Spleen (tissue), 11 donors: ENCODE measurements around the gene C18orf63. TPM values are rescaled to one million over a fixed set of nuclear protein-coding genes. Genes with fewer than 3 reads are reported as not detected.

Experiments used
- DNase-seq: peaks from one replicate; pipeline ENCODE4 v3.0.0-alpha.2; 2020
- H3K27ac ChIP-seq, 8 donors: fragments of 200-600 bp; sonication (generic) in 7 of 8; 1 replicate in 4 of 8; 2 replicates in 4 of 8; pipeline versions ENCODE4 v1.5.0 to v1.8.0; 2016 to 2021; ENCODE audit warnings: inconsistent platforms in 4 of 8, mild to moderate bottlenecking in 4 of 8, moderate library complexity in 1 of 8
- H3K27me3 ChIP-seq, 7 donors: fragments of 200-600 bp; sonication (generic) in 6 of 7; replicated peaks in 1 of 7; 1 replicate in 4 of 7; 2 replicates in 3 of 7; pipeline versions ENCODE4 v1.5.0 to v1.8.0; 2016 to 2021; ENCODE audit warnings: inconsistent platforms in 3 of 7, mild to moderate bottlenecking in 1 of 7
- H3K36me3 ChIP-seq, 6 donors: fragments of 200-600 bp; sonication (generic) in 5 of 6; 1 replicate in 4 of 6; 2 replicates in 2 of 6; pipeline versions ENCODE4 v1.5.0 to v1.8.0; 2016 to 2021; ENCODE audit warnings: inconsistent platforms in 2 of 6
- H3K4me1 ChIP-seq, 6 donors: fragments of 200-600 bp; sonication (generic) in 5 of 6; 1 replicate in 3 of 6; 2 replicates in 3 of 6; pipeline versions ENCODE4 v1.5.0 to v1.8.0; 2016 to 2021; ENCODE audit warnings: inconsistent platforms in 3 of 6
- H3K4me3 ChIP-seq, 8 donors: fragments of 200-600 bp; sonication (generic) in 7 of 8; 1 replicate in 4 of 8; 2 replicates in 4 of 8; pipeline versions ENCODE4 v1.5.0 to v1.8.0; 2016 to 2021; ENCODE audit warnings: inconsistent platforms in 4 of 8, mild to moderate bottlenecking in 4 of 8, moderate library complexity in 2 of 8
- H3K9me3 ChIP-seq, 8 donors: fragments of 200-600 bp; sonication (generic) in 7 of 8; 1 replicate in 4 of 8; 2 replicates in 4 of 8; pipeline versions ENCODE4 v1.5.0 to v1.8.0; 2016 to 2021; ENCODE audit warnings: inconsistent platforms in 4 of 8
- CTCF ChIP-seq, 11 experiments: fragments of 200-600 bp in 7 of 11; fragments of 450-650 bp in 4 of 11; sonication (generic) in 4 of 11; IDR thresholded peaks in 8 of 11; conservative IDR thresholded peaks in 3 of 11; 1 replicate in 7 of 11; 2 replicates in 4 of 11; pipeline versions ENCODE4 v1.4.0 to v1.8.0; 2016 to 2021; ENCODE audit warnings: antibody characterized with exemption in 11 of 11, inconsistent platforms in 4 of 11, mild to moderate bottlenecking in 1 of 11
- POLR2A ChIP-seq, 3 donors: fragments of 450-650 bp; IDR thresholded peaks; one replicate each; pipeline ENCODE4 v1.5.1; 2017; ENCODE audit warnings: antibody characterized with exemption in 3 of 3, mild to moderate bottlenecking in 1 of 3
- POLR2AphosphoS5 ChIP-seq, 3 donors: sonication (generic); formaldehyde crosslinking; IDR thresholded peaks; one replicate each; pipeline ENCODE4 v1.5.1; 2017; ENCODE audit warnings: antibody characterized with exemption in 3 of 3
- WGBS, 5 donors: extraction: QIAGEN DNeasy Blood & Tissue Kit in 3 of 5; methylation state at CpG; one replicate each; pipeline versions ENCODE4 v1.1.5 to v1.1.7; 2013 to 2018; 5-methylcytosine and 5-hydroxymethylcytosine counted together
- intact Hi-C: fragments of 100-400 bp; cut with DNase I; formaldehyde crosslinking; loops from one replicate; pipeline ENCODE4 v1.15.0; 2023; ENCODE audit warnings: low total_unique reads
- polyA plus RNA-seq, 3 donors: library from polyadenylated mRNA; stranded (reverse); fragments of 200-250 nt; gene quantifications; one replicate each; pipeline ENCODE4 v1.2.1, GENCODE V29; 2013
- total RNA-seq, 7 donors: library from RNA; depleted of rRNA in 3 of 7; stranded (reverse); fragments of >200 nt in 3 of 7; fragmentation: NEBNext Ultra II Directional in 4 of 7; extraction: Animal tissue kit (Norgen Biotek cat#: 25700) in 4 of 7; gene quantifications; one replicate each; pipeline versions ENCODE4 v1.1.0 to v1.2.1, GENCODE V29; 2016 to 2021
- donor health status: healthy with polysubstance abuse.
- donor health status: DM: no; HTN: no; CAD: no; lungs with moderate emphysema.
- donor health status: DM: no; HTN: no; CAD: no.
- donor health status: Bipolar disorder and iron deficiency.
- donor health status: healthy.
- donor health status: DM: no; HTN: no; CAD: no.
- donor health status: DM: yes; HTN: yes; CAD: no.

The C18orf63 gene
- total and polyA plus RNA-seq, 10 donors, result 0.02 to 0.18 (median 0.13) TPM; not detected in 6

- Histone ChIP-seq H3K4me3 (no peak overlapping the region), H3K27me3 (no peaks in the 10 kb centered on the region), H3K36me3 (peaks cover 0 to 16% (median 0%) of the 10 kb centered on the region in 6 donors), H3K27ac (no peak overlapping the region), H3K4me1 (peaks cover 12 to 64% (median 26%) of the 10 kb centered on the region in 6 donors), H3K9me3 (no peaks in the 10 kb centered on the region)
- intact Hi-C loops, result no loop called here
- 75 to 96% (median 95%) methylated on average over 3 of the region's 3 CpGs for WGBS, 5 donors
- no peak for DNase-seq
- TF ChIP-seq CTCF (IDR thresholded peaks at IDR 0.05 in 8 of 11, conservative IDR thresholded peaks at IDR 0.05 in 3 of 11) (no peak), POLR2A (IDR thresholded peaks at IDR 0.05) (no peak)
Measured at GRCh38 chr18:74271635-74272034, 44.0 kb upstream of the C18orf63 start.

GRCh38 chr18:74273394-74273793 is 42.2 kb upstream of the C18orf63 start:
- Histone ChIP-seq H3K4me3 (no peak overlapping the region), H3K27me3 (no peaks in the 10 kb centered on the region), H3K27ac (peak overlapping the region in 5 of 8 donors; percentile 32 to 57 (median 46)), H3K4me1 (peaks cover 12 to 63% (median 33%) of the 10 kb centered on the region in 6 donors), H3K36me3 (peaks cover 0 to 16% (median 0%) of the 10 kb centered on the region in 6 donors), H3K9me3 (no peaks in the 10 kb centered on the region)
- TF ChIP-seq POLR2A (IDR thresholded peaks at IDR 0.05), result no peak
- no peak for TF ChIP-seq POLR2AphosphoS5 (IDR thresholded peaks at IDR 0.05)
- no peak for TF ChIP-seq CTCF (IDR thresholded peaks at IDR 0.05 in 8 of 11, conservative IDR thresholded peaks at IDR 0.05 in 3 of 11)
- DNase-seq, result no peak
- intact Hi-C loops, result no loop called here
- 73 to 84% (median 79%) methylated on average over 3 of the region's 3 CpGs for WGBS, 5 donors

- TF ChIP-seq POLR2A (IDR thresholded peaks at IDR 0.05), result no peak
- peak in 1 of 3 donors; percentile 47 for TF ChIP-seq POLR2AphosphoS5 (IDR thresholded peaks at IDR 0.05)
- intact Hi-C loops, result no loop called here
- no peaks in the 10 kb centered on the region for H3K27me3 ChIP-seq
- 49 to 74% (median 56%) methylated on average over 4 of the region's 4 CpGs for WGBS, 5 donors
- H3K4me3 ChIP-seq, result no peak overlapping the region
- peak overlapping the region in 5 of 8 donors; percentile 22 to 48 (median 35) for H3K27ac ChIP-seq
- H3K9me3 ChIP-seq, result no peaks in the 10 kb centered on the region
- no peak for DNase-seq
- H3K4me1 ChIP-seq, result peaks cover 12 to 60% (median 35%) of the 10 kb centered on the region in 6 donors
- peaks cover 0 to 11% (median 0%) of the 10 kb centered on the region in 6 donors for H3K36me3 ChIP-seq
Measured at GRCh38 chr18:74274700-74275099, 40.9 kb upstream of the C18orf63 start.

- H3K9me3 ChIP-seq, result no peaks in the 10 kb centered on the region
- H3K36me3 ChIP-seq, result peaks cover 0 to 11% (median 0%) of the 10 kb centered on the region in 6 donors
- no peak overlapping the region for H3K4me3 ChIP-seq
- WGBS, 5 donors, result 86 to 98% (median 95%) methylated on average over 11 of the region's 11 CpGs
- no peaks in the 10 kb centered on the region for H3K27me3 ChIP-seq
- DNase-seq, result no peak
- intact Hi-C loops, result no loop called here
- TF ChIP-seq POLR2AphosphoS5 (IDR thresholded peaks at IDR 0.05) (no peak), POLR2A (IDR thresholded peaks at IDR 0.05) (no peak), CTCF (IDR thresholded peaks at IDR 0.05 in 8 of 11, conservative IDR thresholded peaks at IDR 0.05 in 3 of 11) (no peak)
- H3K27ac ChIP-seq, result peak overlapping the region in 2 of 8 donors; percentile 33 to 48
- H3K4me1 ChIP-seq, result peaks cover 12 to 51% (median 34%) of the 10 kb centered on the region in 6 donors
Measured at GRCh38 chr18:74275736-74276135, 39.9 kb upstream of the C18orf63 start.
